Stimulated activated CD4-positive, alpha-beta T cell treated with anti-CD3 and anti-CD28 coated beads, Interleukin-12 subunit alpha, Interleukin-12 subunit beta, amount 100 ng/mL, for 48 hours (primary cell): ENCODE results near the gene CADM2.

Experiments used
- DNase-seq, 3 donors: peaks; one replicate each; pipeline ENCODE4 v3.0.0-alpha.2; 2020; ENCODE audit warnings: low read depth in 2 of 3, low spot score in 1 of 3

Gene CADM2

GRCh38 chr3:85781806-85782205 is 823.0 kb downstream of the CADM2 start:
- DNase-seq, result no peak

GRCh38 chr3:85783291-85783690 is 824.5 kb downstream of the CADM2 start:
- no peak for DNase-seq

- no peak for DNase-seq
These were observed 827.0 kb downstream of the CADM2 start for GRCh38 chr3:85785766-85786165.

- no peak for DNase-seq
These were observed 831.7 kb downstream of the CADM2 start for GRCh38 chr3:85790445-85791030.

- DNase-seq, result no peak
These were observed 837.4 kb downstream of the CADM2 start for GRCh38 chr3:85796140-85796539.

GRCh38 chr3:85800676-85801075 is 841.9 kb downstream of the CADM2 start:
- DNase-seq, result no peak

GRCh38 chr3:85801955-85802354 is 843.2 kb downstream of the CADM2 start:
- no peak for DNase-seq

- no peak for DNase-seq
These were observed 850.0 kb downstream of the CADM2 start for GRCh38 chr3:85808755-85809154.

- DNase-seq, result no peak
These were observed 862.5 kb downstream of the CADM2 start for GRCh38 chr3:85821130-85821756.

GRCh38 chr3:85835857-85836440 is 877.2 kb downstream of the CADM2 start:
- no peak for DNase-seq

GRCh38 chr3:85837402-85837801 is 878.6 kb downstream of the CADM2 start:
- DNase-seq, result no peak

- DNase-seq, result no peak
These were observed 880.1 kb downstream of the CADM2 start for GRCh38 chr3:85838921-85839320.

- DNase-seq, result no peak
These were observed 883.3 kb downstream of the CADM2 start for GRCh38 chr3:85842081-85842480.

- no peak for DNase-seq
These were observed 888.2 kb downstream of the CADM2 start for GRCh38 chr3:85846940-85847339.

GRCh38 chr3:85851071-85851470 is 892.3 kb downstream of the CADM2 start:
- no peak for DNase-seq

GRCh38 chr3:85853805-85854204 is 895.0 kb downstream of the CADM2 start:
- DNase-seq, result no peak

GRCh38 chr3:85862893-85863455 is 904.2 kb downstream of the CADM2 start:
- DNase-seq, result no peak

GRCh38 chr3:85864896-85865295 is 906.1 kb downstream of the CADM2 start:
- DNase-seq, result no peak

- no peak for DNase-seq
These were observed 908.3 kb downstream of the CADM2 start for GRCh38 chr3:85867072-85867471.

GRCh38 chr3:85875589-85875988 is 916.8 kb downstream of the CADM2 start:
- no peak for DNase-seq

GRCh38 chr3:85877631-85878030 is 918.8 kb downstream of the CADM2 start:
- no peak for DNase-seq

GRCh38 chr3:85881833-85882393 is 923.1 kb downstream of the CADM2 start:
- no peak for DNase-seq
